Erythroblast (primary cell): ENCODE results near the gene SLC25A47.

Experiments
- GATA1 ChIP-seq: IDR thresholded peaks from 2 replicates; pipeline ENCODE4 v1.6.1; 2011; ENCODE audit warnings: low read depth, mild to moderate bottlenecking, control low read depth, low read length, moderate library complexity
- POLR2A ChIP-seq: IDR thresholded peaks from 2 replicates; pipeline ENCODE4 v1.6.1; 2011; ENCODE audit warnings: mild to moderate bottlenecking, low read length

DNA sequence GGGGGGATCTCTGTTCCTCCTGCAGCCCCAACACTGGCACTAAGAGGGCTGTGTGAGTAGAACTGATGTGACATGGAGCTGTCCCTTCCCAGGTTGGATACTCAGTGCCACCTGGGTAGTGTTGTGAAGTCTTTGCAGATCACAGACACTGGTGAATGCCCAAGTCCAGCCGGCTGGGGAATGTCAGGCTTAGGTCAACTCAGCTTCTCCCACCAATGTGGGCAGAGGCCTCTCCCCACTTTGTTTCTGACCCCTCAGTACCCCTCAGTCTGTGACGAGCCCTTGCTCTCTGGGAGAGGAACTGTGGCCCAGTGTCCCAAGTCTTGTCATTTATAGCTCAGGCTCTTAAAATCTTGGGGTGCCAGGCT lies 28.2 kb upstream of the SLC25A47 start:
- no peak for TF ChIP-seq POLR2A
- TF ChIP-seq GATA1, result no peak
